HepG2 (cell line): Measurements from ENCODE around the gene SLC12A9. TPM values are rescaled to one million over a fixed set of nuclear protein-coding genes. Genes with fewer than 3 reads are reported as not detected.

ENCODE experiments used
- ATAC-seq: fragments of 200-7000 bp; cut with Tn5 transposase; 3 replicates; pipeline ENCODE4 v1.9.1; 2020; ENCODE audit warnings: mild to moderate bottlenecking, moderate library complexity
- BruUV-seq: library from RNA; stranded (reverse); fragments of 400-500 nt; replicated peaks from 2 replicates; lab custom pipeline; 2021; lab: Mats Ljungman, UMichigan
- CTCF ChIA-PET: fragments of 300-600 bp; formaldehyde crosslinking; extraction: SDS; loops from one replicate; lab custom pipeline; 2021; ENCODE audit warnings: low total read pairs, inconsistent platforms, low intra/inter-chr PET ratio; lab: Yijun Ruan, JAX
- POLR2A ChIA-PET: fragments of 350-600 bp; sonication (Branson Sonifier 250); formaldehyde crosslinking; loops from one replicate; lab custom pipeline; 2020; ENCODE audit warnings: antibody characterized with exemption, inconsistent platforms; lab: Yijun Ruan, JAX
- DNase-seq: peaks from one replicate; pipeline ENCODE4 v3.0.0-alpha.2; 2015; ENCODE audit warnings: low spot score
- FAIRE-seq: peaks from 3 replicates; lab custom pipeline; 2011; peaks lifted over from hg19 to GRCh38; lab: Jason Lieb, UNC
- H2AFZ ChIP-seq: one replicate; pipeline ENCODE4 v1.6.1; 2011; ENCODE audit warnings: low read length, inconsistent platforms
- H3K27ac ChIP-seq: fragments of 300-600 bp; 3 replicates; pipeline ENCODE4 v1.8.0; 2011; ENCODE audit warnings: mixed run types, mild to moderate bottlenecking, mixed read lengths, low read length, inconsistent platforms; ENCODE audit not compliant: insufficient read depth; ENCODE audit errors: extremely low read length
- H3K27me3 ChIP-seq, 2 experiments: fragments of 200-600 bp in 1 of 2; 2 replicates in 1 of 2; 3 replicates in 1 of 2; pipeline versions ENCODE4 v1.6.0 to v1.8.0; 2011; ENCODE audit warnings: low read length in 2 of 2, mild to moderate bottlenecking in 2 of 2, moderate library complexity in 2 of 2, inconsistent platforms in 1 of 2; ENCODE audit not compliant: insufficient read depth in 2 of 2, control insufficient read depth in 1 of 2
- H3K36me3 ChIP-seq, 2 experiments: fragments of 200-600 bp in 1 of 2; replicated peaks in 1 of 2; 2 replicates in 1 of 2; 3 replicates in 1 of 2; pipeline versions ENCODE4 v1.5.1 to v1.8.0; 2011; ENCODE audit warnings: low read length in 2 of 2, inconsistent platforms in 1 of 2; ENCODE audit not compliant: insufficient read depth in 2 of 2, control insufficient read depth in 1 of 2
- H3K4me1 ChIP-seq: 2 replicates; pipeline ENCODE4 v1.5.1; 2012; ENCODE audit warnings: low read length, inconsistent platforms; ENCODE audit not compliant: insufficient read depth
- H3K4me2 ChIP-seq: 2 replicates; pipeline ENCODE4 v1.6.0; 2011; ENCODE audit warnings: low read depth, low read length, inconsistent platforms
- H3K4me3 ChIP-seq, 3 experiments: fragments of 200-600 bp in 1 of 3; sonication (generic), shearing (Covaris generic) in 1 of 3; replicated peaks in 1 of 3; 2 replicates each; pipeline ENCODE4 v1.5.1; 2011 to 2016; ENCODE audit warnings: low read length in 3 of 3, inconsistent platforms in 2 of 3, low read depth in 2 of 3, mild to moderate bottlenecking in 2 of 3, control low read depth in 1 of 3, mixed read lengths in 1 of 3; ENCODE audit not compliant: insufficient read depth in 1 of 3
- H3K79me2 ChIP-seq: one replicate; pipeline ENCODE4 v1.6.1; 2011; ENCODE audit warnings: low read length, inconsistent platforms; ENCODE audit not compliant: insufficient read depth
- H3K9ac ChIP-seq: 2 replicates; pipeline ENCODE4 v1.6.0; 2011; ENCODE audit warnings: mild to moderate bottlenecking, low read depth, low read length, inconsistent platforms; ENCODE audit not compliant: insufficient read depth
- H3K9me3 ChIP-seq: 2 replicates; pipeline ENCODE4 v1.5.1; 2012; ENCODE audit warnings: mild to moderate bottlenecking, low read length
- H4K20me1 ChIP-seq: 2 replicates; pipeline ENCODE4 v1.6.0; 2011; ENCODE audit warnings: inconsistent platforms, mild to moderate bottlenecking, low read length, moderate library complexity; ENCODE audit not compliant: insufficient read depth
- ATM ChIP-seq: fragments of 450-650 bp; IDR thresholded peaks from 2 replicates; pipeline ENCODE4 v1.7.1; 2017; ENCODE audit warnings: mild to moderate bottlenecking, borderline replicate concordance
- FOXA1 ChIP-seq, 2 experiments: fragments of 450-650 bp in 1 of 2; sonication (generic) in 1 of 2; formaldehyde crosslinking in 1 of 2; IDR thresholded peaks; 2 replicates each; pipeline versions ENCODE4 v1.4.0 to v1.6.1; 2016 to 2020; ENCODE audit warnings: missing genetic modification reagents in 1 of 2
- NR2F6 ChIP-seq, 2 experiments: IDR thresholded peaks; 2 replicates each; pipeline ENCODE4 v1.6.1; 2016; ENCODE audit warnings: antibody characterized with exemption in 1 of 2, mild to moderate bottlenecking in 1 of 2
- PPARG ChIP-seq: conservative IDR thresholded peaks from 2 replicates; pipeline ENCODE4 v1.6.1; 2016; ENCODE audit warnings: missing biosample characterization, missing genetic modification reagents
- RARA ChIP-seq: IDR thresholded peaks from 2 replicates; pipeline ENCODE4 v1.6.1; 2016; ENCODE audit warnings: missing genetic modification reagents, missing compliant biosample characterization
- RXRB ChIP-seq: IDR thresholded peaks from 2 replicates; pipeline ENCODE4 v1.6.1; 2016; ENCODE audit warnings: borderline replicate concordance, missing genetic modification reagents, missing compliant biosample characterization
- SOX6 ChIP-seq, 2 experiments: fragments of 450-650 bp in 1 of 2; sonication (generic) in 1 of 2; formaldehyde crosslinking in 1 of 2; IDR thresholded peaks; 2 replicates each; pipeline versions ENCODE4 v1.4.0 to v1.6.1; 2017 to 2020; ENCODE audit warnings: antibody characterized with exemption in 1 of 2, mild to moderate bottlenecking in 1 of 2, missing genetic modification reagents in 1 of 2
- ZNF569 ChIP-seq: sonication (generic); formaldehyde crosslinking; IDR thresholded peaks from 2 replicates; pipeline ENCODE4 v1.5.0; 2020; ENCODE audit warnings: mild to moderate bottlenecking, missing genetic modification reagents, moderate library complexity, borderline replicate concordance
- WGBS: methylation state at CpG from one replicate; pipeline ENCODE4 v1.1.6; 2017; ENCODE audit warnings: low lambda C conversion rate; 5-methylcytosine and 5-hydroxymethylcytosine counted together
- in situ Hi-C: cut with HindIII; loops from 2 replicates; pipeline ENCODE4 v1.10.0; 2017; ENCODE audit warnings: low pct_unique_long_range_greater_than_20kb; ENCODE audit not compliant: extremely low pct_ligation_motif_present
- intact Hi-C: fragments of 100-400 bp; cut with micrococcal nuclease; formaldehyde crosslinking; loops from one replicate; pipeline ENCODE4 v1.10.0; 2022; ENCODE audit not compliant: unreplicated experiment
- polyA plus RNA-seq, 8 experiments: library from polyadenylated mRNA; depleted of rRNA in 3 of 8; stranded (reverse) in 7 of 8; unstranded in 1 of 8; fragments of >200 nt; fragmentation: Illumina TruSeq in 4 of 8; extraction: Trizol in 4 of 8; gene quantifications; 2 replicates each; pipeline versions ENCODE4 v1.2.1 to v1.2.3, GENCODE V29; 2011 to 2016; ENCODE audit warnings: low read depth in 4 of 8, missing spikeins in 1 of 8, mixed read lengths in 1 of 8; ENCODE audit not compliant: insufficient read depth in 1 of 8
- total RNA-seq, 5 experiments: library from RNA; depleted of rRNA; stranded (reverse); fragments of >200 nt; fragmentation: Illumina TruSeq; extraction: Trizol; gene quantifications; 2 replicates each; pipeline ENCODE4 v1.2.3, GENCODE V29; 2016; ENCODE audit warnings: low read depth in 1 of 5
- TF ChIP-seq, protein P1 (sequence below): sonication (generic); formaldehyde crosslinking; IDR thresholded peaks from 2 replicates; pipeline ENCODE4 v1.4.0; 2020; ENCODE audit warnings: missing genetic modification reagents
- TF ChIP-seq, protein P2 (sequence below): sonication (generic); formaldehyde crosslinking; IDR thresholded peaks from 2 replicates; pipeline ENCODE4 v1.8.1; 2022; ENCODE audit warnings: mild to moderate bottlenecking, missing genetic modification reagents
- TF ChIP-seq, protein P3 (sequence below): sonication (generic); formaldehyde crosslinking; IDR thresholded peaks from 2 replicates; pipeline ENCODE4 v1.4.0; 2020; ENCODE audit warnings: missing genetic modification reagents, mild to moderate bottlenecking, borderline replicate concordance
- TF ChIP-seq, protein P4 (sequence below): sonication (generic); formaldehyde crosslinking; IDR thresholded peaks from 2 replicates; pipeline ENCODE4 v1.4.0; 2020; ENCODE audit warnings: missing genetic modification reagents, borderline replicate concordance
- TF ChIP-seq, protein P5 (sequence below): sonication (generic); formaldehyde crosslinking; IDR thresholded peaks from 2 replicates; pipeline ENCODE4 v1.4.0; 2020; ENCODE audit warnings: missing genetic modification reagents

SLC12A9 gene
- total and polyA plus RNA-seq, 2 of the 13 experiments (the other 11 are each of a cell fraction or from before 2014, with no cell fraction given): 8.7 to 16.6 TPM

DNA sequence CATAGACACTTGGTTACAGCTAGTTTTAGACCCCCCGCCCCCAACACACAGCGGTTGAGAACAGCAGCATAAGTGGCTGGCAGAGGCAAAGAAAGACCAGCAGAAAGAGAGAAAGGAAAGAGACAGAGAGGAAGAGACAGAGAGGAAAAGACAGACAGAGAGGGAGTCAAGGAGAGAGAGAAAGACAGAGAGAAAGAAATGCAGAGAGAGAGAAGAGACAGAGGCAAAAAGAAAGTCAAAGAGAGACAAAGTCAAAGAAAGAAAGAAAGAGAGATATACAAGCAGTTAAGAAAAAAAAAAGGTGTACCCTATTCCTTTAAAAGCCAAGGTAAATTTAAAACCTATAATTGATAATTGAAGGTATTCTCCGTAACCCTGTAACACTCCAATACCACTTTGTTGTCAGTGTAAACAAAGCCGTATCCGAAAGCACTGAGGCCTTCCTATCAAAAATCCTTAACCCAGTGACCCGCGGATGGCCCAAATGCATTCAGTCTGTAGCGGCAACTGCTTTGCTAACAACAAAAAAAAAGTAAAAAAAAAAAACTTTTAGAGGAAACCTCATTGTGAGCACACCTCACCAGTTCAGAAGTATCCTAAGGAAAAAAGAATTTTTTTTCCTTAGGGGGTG is 11.9 kb upstream of the SLC12A9 start:
- no peaks in the 10 kb centered on the region for H4K20me1 ChIP-seq
- FAIRE-seq (no peak), ATAC-seq (no peak), DNase-seq (peak; percentile 28)
- intact Hi-C loops: no loop called here
- H3K36me3 ChIP-seq: no peaks in the 10 kb centered on the region
- peak overlapping the region; percentile 44 for H3K4me2 ChIP-seq
- WGBS: 22% methylated on average over 8 of the region's 8 CpGs
- H3K27ac ChIP-seq: no peak overlapping the region
- no peaks in the 10 kb centered on the region for H3K27me3 ChIP-seq
- peaks cover 27% of the 10 kb centered on the region for H3K4me1 ChIP-seq
- no peaks in the 10 kb centered on the region for H3K9me3 ChIP-seq
- no TSS peak for BruUV-seq
- no peak overlapping the region; a peak in 2 of 6 replicates for H3K4me3 ChIP-seq
- H2AFZ ChIP-seq: no peak overlapping the region
- CTCF ChIA-PET: no interaction called here
- in situ Hi-C loops: no loop called here
- no peaks in the 10 kb centered on the region for H3K79me2 ChIP-seq
- 0 out of 2 replicates have a peak overlapping the region, but pooled peaks have one; percentile 5 for H3K9ac ChIP-seq
- POLR2A ChIA-PET: no interaction called here
- TF ChIP-seq FOXA1 (IDR thresholded peaks at IDR 0.05): no peak
- TF ChIP-seq FOXA1 (CRISPR knock-in tag; IDR thresholded peaks at IDR 0.05): peak; percentile 50; the same call in 1 of the 2 replicates
- no peak for TF ChIP-seq ATM
- TF ChIP-seq PPARG (CRISPR knock-in tag): 0 out of 2 replicates have a peak, but pooled peaks have one; percentile 19
- no peak for TF ChIP-seq SOX6 (IDR thresholded peaks at IDR 0.05)
- 0 out of 2 replicates have a peak, but pooled peaks have one; percentile 10 for TF ChIP-seq SOX6 (CRISPR knock-in tag; IDR thresholded peaks at IDR 0.05)
- TF ChIP-seq, protein P1, sequence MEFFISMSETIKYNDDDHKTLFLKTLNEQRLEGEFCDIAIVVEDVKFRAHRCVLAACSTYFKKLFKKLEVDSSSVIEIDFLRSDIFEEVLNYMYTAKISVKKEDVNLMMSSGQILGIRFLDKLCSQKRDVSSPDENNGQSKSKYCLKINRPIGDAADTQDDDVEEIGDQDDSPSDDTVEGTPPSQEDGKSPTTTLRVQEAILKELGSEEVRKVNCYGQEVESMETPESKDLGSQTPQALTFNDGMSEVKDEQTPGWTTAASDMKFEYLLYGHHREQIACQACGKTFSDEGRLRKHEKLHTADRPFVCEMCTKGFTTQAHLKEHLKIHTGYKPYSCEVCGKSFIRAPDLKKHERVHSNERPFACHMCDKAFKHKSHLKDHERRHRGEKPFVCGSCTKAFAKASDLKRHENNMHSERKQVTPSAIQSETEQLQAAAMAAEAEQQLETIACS (CRISPR knock-in tag): no peak
- TF ChIP-seq, protein P2, sequence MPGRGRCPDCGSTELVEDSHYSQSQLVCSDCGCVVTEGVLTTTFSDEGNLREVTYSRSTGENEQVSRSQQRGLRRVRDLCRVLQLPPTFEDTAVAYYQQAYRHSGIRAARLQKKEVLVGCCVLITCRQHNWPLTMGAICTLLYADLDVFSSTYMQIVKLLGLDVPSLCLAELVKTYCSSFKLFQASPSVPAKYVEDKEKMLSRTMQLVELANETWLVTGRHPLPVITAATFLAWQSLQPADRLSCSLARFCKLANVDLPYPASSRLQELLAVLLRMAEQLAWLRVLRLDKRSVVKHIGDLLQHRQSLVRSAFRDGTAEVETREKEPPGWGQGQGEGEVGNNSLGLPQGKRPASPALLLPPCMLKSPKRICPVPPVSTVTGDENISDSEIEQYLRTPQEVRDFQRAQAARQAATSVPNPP (CRISPR knock-in tag): no peak
- no peak for TF ChIP-seq ZNF569 (CRISPR knock-in tag)
- TF ChIP-seq, protein P3, sequence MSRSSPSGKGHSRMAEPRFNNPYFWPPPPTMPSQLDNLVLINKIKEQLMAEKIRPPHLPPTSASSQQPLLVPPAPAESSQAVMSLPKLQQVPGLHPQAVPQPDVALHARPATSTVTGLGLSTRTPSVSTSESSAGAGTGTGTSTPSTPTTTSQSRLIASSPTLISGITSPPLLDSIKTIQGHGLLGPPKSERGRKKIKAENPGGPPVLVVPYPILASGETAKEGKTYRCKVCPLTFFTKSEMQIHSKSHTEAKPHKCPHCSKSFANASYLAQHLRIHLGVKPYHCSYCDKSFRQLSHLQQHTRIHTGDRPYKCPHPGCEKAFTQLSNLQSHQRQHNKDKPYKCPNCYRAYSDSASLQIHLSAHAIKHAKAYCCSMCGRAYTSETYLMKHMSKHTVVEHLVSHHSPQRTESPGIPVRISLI (CRISPR knock-in tag): 0 out of 2 replicates have a peak, but pooled peaks have one; percentile 46
- TF ChIP-seq, protein P4, sequence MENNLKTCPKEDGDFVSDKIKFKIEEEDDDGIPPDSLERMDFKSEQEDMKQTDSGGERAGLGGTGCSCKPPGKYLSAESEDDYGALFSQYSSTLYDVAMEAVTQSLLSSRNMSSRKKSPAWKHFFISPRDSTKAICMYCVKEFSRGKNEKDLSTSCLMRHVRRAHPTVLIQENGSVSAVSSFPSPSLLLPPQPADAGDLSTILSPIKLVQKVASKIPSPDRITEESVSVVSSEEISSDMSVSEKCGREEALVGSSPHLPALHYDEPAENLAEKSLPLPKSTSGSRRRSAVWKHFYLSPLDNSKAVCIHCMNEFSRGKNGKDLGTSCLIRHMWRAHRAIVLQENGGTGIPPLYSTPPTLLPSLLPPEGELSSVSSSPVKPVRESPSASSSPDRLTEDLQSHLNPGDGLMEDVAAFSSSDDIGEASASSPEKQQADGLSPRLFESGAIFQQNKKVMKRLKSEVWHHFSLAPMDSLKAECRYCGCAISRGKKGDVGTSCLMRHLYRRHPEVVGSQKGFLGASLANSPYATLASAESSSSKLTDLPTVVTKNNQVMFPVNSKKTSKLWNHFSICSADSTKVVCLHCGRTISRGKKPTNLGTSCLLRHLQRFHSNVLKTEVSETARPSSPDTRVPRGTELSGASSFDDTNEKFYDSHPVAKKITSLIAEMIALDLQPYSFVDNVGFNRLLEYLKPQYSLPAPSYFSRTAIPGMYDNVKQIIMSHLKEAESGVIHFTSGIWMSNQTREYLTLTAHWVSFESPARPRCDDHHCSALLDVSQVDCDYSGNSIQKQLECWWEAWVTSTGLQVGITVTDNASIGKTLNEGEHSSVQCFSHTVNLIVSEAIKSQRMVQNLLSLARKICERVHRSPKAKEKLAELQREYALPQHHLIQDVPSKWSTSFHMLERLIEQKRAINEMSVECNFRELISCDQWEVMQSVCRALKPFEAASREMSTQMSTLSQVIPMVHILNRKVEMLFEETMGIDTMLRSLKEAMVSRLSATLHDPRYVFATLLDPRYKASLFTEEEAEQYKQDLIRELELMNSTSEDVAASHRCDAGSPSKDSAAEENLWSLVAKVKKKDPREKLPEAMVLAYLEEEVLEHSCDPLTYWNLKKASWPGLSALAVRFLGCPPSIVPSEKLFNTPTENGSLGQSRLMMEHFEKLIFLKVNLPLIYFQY (CRISPR knock-in tag): peak; percentile 57; the same call in 1 of the 2 replicates
- TF ChIP-seq NR2F6 (IDR thresholded peaks at IDR 0.05): no peak
- peak; percentile 50 for TF ChIP-seq NR2F6 (CRISPR knock-in tag; IDR thresholded peaks at IDR 0.05)
- peak; percentile 39; the same call in 1 of the 2 replicates for TF ChIP-seq RXRB (CRISPR knock-in tag)
- TF ChIP-seq, protein P5, sequence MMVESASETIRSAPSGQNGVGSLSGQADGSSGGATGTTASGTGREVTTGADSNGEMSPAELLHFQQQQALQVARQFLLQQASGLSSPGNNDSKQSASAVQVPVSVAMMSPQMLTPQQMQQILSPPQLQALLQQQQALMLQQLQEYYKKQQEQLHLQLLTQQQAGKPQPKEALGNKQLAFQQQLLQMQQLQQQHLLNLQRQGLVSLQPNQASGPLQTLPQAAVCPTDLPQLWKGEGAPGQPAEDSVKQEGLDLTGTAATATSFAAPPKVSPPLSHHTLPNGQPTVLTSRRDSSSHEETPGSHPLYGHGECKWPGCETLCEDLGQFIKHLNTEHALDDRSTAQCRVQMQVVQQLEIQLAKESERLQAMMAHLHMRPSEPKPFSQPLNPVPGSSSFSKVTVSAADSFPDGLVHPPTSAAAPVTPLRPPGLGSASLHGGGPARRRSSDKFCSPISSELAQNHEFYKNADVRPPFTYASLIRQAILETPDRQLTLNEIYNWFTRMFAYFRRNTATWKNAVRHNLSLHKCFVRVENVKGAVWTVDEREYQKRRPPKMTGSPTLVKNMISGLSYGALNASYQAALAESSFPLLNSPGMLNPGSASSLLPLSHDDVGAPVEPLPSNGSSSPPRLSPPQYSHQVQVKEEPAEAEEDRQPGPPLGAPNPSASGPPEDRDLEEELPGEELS (CRISPR knock-in tag): 0 out of 2 replicates have a peak, but pooled peaks have one; percentile 32
- TF ChIP-seq RARA (CRISPR knock-in tag): peak; percentile 76
